Left kidney (tissue), 2 donors: ENCODE data around the gene KCNK6. TPM values are rescaled to one million over a fixed set of nuclear protein-coding genes. Genes with fewer than 3 reads are reported as not detected.
"Not testable (repeated sequence)": the region's sequence is repeated elsewhere in the genome, so short reads cannot be mapped to it uniquely, and the experiment has no call there.

ENCODE experiments used
- DNase-seq: peaks from one replicate; pipeline ENCODE4 v3.0.0-alpha.2; 2013
- polyA plus RNA-seq: library from polyadenylated mRNA; unstranded; fragments of 120-200 nt; gene quantifications from one replicate; pipeline ENCODE4 v1.2.1, GENCODE V29; 2013; ENCODE audit not compliant: insufficient read length

The KCNK6 gene
- polyA plus RNA-seq, 1 donor: 3.7 TPM

DNA sequence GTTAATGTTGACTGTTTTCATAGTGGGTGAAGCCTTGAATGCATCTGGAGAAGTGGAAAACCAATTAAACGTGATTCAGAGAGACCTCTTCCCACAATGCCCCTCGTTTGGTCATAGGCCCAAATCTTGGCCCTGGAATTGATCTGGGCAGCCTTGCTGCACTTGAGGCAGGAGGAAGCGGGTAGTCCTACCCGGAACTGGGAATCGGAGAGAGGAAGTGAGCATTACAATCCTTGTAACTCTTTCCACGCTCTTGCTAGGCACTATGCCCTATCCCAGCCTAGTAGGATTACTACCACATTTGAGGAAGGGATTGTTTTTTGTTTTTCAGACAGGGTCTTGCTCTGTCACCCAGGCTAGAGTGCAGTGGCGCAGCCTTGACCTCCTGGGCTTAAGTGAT lies 3.6 kb downstream of the KCNK6 start:
- DNase-seq: no peak

DNA sequence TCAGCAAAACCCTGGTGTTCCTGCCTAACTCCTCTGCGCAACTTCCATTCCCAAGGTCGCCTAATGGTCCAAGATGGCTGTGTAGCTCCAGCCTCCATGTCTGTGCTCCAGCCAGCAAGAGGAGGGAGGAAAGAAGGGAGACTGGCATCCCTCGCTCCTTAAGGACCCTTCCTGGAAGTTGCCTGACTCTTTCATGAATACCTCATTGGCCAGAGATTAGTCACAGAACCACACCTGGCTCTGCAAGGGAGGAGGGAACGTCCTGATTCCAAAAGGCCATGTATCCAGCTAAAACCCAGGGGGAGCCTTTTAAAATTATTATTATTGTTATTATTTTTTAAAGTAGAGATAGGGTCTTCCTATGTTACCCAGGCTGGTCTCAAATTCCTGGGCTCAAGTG lies 4.8 kb downstream of the KCNK6 start:
- DNase-seq: no peak

DNA sequence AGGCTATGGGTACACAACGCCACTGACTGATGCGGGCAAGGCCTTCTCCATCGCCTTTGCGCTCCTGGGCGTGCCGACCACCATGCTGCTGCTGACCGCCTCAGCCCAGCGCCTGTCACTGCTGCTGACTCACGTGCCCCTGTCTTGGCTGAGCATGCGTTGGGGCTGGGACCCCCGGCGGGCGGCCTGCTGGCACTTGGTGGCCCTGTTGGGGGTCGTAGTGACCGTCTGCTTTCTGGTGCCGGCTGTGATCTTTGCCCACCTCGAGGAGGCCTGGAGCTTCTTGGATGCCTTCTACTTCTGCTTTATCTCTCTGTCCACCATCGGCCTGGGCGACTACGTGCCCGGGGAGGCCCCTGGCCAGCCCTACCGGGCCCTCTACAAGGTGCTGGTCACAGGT lies 6.9 kb downstream of the KCNK6 start:
- no peak for DNase-seq

DNA sequence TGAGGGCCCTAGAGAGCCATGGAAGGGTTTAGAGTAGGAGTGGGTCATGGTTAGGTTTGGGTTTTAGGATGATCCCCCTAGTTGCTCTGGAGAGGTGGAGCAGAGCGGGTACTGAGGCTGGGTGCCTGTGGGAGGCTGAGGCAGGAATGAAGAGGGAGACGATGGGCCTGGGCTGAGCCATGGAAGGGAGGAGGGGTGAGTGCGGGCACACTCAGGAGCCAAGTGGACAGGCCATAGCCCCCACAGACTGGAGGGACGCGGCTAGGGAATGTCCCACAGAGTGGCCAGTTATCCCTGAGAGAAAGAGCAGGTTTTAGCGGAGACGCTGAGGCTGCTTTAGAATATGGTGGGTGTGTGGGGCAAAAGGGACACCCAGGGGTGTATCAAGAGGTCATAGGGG lies 10.0 kb downstream of the KCNK6 start:
- DNase-seq: no peak

DNA sequence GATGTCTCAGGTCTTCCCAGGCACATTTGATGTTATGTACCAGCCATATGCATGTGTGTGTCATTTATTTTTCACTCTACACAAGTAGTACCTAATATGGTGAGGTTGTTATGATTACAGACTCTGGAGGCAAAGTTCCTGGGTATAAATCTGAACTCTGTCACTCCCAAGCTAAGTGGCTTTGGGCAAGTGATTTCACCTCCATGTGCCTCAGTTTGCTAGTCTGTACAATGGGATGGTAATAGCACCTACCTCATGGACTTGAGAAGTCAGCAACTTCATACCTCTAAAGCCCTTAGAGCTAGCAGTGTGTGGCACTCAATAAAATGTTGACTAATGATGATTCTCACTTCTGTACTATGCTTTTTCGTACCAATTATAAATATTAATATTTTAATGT lies 12.1 kb downstream of the KCNK6 start:
- DNase-seq: no peak

DNA sequence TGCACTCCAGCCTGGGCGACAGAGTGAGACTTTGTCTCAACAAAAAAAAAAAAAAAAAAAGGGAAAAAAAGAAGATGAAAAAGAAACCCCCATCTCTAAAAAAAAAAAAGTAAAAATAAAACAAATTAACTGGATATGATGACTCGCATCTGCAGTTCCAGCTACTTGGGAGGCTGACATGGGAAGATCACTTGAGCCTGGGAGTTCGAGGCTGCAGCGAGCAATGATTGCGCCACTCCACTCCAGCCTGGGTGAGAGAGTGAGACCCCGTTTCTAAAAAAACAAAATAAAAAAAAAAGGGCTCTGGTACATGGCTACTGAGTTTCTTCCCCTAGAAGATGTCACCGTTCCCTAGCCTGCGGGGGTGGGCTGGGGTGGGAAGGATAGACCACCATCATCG lies 13.6 kb downstream of the KCNK6 start:
- DNase-seq: no peak

DNA sequence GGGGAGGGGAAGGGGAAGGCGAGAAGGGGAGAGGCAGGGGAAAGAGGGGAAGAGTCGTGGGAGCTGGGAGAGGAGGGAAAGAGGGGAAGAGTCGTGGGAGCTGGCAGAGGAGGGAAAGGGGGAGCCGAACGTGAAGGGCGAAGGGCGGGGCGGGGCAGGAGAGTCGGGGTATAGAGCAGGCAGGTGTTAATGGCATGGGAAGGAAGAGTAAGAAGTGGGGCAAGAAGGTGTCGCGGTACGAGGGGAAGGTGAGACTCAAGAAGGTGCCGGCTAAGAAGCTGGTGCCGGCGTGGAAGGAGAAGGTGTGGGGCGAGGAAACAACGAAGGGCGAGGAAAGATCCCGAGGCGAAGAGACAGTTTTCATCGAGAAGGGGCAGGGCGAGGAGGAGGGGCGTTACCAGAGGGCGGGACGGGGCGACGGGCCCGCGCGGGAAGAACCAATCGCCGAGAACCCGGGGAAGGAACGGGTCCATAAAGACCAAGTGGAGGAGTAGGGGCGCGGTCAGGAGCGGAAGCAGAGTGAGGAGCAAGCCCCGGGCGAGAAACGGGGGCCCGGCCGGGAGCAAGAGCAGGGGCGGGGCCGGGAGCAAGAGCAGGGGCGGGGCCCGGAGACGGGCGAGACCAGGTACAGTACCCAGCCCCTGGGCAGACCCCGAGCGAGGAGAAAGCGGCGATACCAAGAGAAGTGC lies 16.4 kb downstream of the KCNK6 start:
- DNase-seq: peak; percentile 91

DNA sequence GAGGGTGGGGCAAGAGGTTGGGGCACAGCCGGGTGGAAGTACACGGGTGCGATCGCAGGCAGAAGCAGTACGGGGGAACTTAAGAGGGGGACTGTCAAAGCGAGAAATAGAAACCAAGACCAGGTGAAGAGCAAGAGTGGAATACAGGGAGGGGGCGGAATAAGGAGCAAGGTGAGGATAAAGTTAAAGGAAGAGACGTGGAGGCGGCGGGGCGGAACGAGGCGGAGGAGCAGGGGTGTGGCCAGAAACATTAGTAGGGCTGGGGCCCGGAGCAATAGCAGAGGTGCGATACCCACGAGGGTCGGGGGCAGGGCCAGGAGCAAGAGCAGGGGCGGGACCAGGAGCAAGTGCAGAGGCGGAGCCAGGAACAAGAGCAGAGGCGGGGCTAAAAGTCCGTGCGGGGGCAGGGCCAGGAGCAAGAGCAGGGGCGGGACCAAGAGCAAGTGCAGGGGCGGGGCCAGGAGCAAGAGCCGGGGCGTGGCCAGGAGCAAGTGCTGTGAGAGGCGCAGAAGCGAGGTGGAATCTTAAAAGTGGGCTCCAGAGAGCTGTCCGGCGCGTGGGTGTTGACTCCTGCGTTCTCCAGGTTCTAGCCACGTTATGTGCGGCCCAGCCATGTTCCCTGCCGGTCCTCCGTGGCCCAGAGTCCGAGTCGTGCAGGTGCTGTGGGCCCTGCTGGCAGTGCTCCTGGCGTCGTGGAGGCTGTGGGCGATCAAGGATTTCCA lies 17.2 kb downstream of the KCNK6 start:
- peak; percentile 89 for DNase-seq

DNA sequence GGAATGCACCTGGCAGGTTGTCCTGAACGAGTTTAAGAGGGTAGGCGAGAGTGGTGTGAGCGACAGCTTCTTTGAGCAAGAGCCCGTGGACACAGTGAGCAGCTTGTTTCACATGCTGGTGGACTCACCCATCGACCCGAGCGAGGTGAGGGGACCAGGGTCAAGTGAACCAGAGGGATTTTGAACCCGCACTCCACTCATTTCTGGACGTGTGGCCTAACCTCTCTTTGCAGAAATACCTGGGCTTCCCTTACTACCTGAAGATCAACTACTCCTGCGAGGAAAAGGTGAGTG lies 17.7 kb downstream of the KCNK6 start:
- DNase-seq: no peak

DNA sequence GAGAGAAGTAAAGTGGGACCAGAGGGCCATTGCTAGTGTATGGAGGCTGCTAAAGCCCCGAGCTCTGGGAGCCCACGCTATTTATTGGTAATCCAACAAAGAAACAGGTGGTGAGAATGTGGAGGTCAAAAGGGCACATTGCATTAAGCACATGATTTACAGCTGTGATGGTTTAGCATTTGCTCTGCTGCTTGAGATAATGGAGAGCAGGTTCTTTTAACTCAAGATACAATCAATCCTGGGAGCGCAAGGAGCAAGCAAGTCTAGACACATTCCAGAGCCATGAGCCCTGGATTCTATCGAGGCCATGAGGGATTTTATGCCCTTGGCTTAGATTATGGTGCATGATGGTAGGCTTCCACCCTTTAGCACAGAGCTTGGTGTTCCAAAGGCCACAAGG lies 19.4 kb downstream of the KCNK6 start:
- not testable (repeated sequence) for DNase-seq

DNA sequence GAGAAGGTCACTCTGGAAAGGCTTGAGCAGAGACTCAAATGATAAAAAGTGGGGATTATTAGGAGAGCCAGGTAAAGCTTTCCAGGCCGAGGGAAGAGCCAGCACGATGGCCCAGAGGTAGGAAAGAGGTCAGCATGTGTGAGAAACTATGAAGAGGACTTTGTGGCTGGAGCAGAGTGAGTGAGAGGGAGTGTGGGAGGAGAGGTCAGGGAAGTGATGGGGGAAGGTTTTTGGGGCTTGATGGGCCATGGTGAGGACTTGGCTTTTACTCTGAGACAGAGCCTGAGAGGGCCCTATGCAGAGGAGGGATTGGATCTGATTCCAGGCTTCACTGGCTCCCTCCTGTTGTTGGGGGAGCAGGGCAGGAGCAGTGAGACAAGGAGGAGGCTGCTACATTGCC lies 21.3 kb downstream of the KCNK6 start:
- DNase-seq: no peak

DNA sequence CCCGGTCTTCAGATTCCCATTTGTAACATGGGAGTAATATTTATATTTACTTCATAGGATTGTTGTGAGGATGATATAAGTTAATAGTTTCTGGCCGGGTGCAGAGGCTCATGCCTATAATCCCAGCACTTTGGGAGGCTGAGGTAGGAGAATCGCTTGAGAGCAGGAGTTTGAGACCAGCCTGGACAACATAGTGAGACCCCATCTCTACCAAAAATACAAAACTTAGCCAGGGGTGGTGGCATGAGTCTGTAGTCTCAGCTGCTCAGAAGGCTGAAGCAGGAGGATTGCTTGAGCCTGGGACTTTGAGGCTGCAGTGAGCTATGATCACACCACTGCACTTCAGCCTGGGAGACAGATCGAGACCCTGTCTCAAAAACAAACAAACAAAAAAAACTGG lies 27.2 kb downstream of the KCNK6 start:
- no peak for DNase-seq

DNA sequence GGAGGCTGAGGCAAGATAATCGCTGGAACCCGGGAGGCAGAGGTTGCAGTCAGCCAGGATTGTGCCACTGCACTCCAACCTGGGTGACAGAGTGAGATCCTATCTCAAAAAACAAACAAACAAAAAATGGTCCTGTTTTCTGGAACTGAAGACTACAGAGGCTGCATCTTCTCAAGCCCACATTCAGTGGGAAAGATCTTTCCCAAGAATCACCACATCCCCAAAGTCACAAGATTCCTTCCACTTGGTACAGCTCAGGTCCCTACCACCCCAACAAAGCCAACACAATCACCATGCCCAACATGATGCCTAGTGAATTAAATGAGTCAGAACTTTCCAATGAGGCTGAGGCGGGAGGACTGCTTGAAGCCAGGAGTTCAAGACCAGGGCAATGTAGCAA lies 31.2 kb downstream of the KCNK6 start:
- no peak for DNase-seq

DNA sequence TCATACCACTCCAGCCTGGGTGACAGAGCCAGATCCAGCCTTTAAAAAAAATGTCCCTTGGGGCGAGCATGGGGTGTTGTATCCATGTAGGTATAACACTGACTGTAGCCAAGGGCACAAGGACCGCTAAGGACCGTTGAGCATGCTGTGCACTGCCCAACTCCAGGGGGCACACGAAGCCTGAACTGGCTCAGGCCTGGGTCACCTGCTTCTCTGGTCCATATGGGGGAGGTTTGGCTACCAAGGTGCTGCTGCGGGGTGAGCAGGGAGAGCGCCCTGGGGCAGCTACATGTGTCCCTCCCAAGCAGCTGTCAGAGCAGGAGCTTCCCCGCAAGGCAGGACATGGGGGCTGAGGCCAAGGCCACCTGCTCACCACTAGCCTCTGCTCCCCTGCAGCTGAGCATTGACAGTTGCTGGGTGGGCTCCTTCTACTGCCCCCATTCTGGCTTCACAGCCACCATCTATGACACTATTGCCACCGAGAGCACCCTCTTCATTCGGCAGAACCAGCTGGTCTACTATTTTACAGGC lies 32.3 kb downstream of the KCNK6 start:
- no peak for DNase-seq

DNA sequence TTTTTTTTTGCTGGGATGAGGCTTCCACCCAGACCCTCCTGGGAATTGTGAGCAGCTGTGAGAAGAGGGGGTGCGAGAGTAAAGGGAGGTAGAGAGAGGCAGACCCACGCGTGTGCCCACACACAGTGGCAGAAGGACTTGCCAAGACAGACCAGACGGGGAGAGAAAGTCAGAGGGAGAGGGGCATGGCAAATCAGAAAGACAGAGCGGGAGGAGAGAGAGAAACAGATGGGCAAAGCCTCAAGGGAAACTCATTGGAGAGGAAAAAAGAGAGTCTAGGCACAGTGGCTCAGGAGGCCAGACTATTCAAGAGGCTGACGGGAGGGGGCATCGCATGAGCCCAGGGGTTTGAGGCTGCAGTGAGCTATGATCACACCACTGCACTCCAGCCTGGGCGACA lies 33.0 kb downstream of the KCNK6 start:
- no peak for DNase-seq

DNA sequence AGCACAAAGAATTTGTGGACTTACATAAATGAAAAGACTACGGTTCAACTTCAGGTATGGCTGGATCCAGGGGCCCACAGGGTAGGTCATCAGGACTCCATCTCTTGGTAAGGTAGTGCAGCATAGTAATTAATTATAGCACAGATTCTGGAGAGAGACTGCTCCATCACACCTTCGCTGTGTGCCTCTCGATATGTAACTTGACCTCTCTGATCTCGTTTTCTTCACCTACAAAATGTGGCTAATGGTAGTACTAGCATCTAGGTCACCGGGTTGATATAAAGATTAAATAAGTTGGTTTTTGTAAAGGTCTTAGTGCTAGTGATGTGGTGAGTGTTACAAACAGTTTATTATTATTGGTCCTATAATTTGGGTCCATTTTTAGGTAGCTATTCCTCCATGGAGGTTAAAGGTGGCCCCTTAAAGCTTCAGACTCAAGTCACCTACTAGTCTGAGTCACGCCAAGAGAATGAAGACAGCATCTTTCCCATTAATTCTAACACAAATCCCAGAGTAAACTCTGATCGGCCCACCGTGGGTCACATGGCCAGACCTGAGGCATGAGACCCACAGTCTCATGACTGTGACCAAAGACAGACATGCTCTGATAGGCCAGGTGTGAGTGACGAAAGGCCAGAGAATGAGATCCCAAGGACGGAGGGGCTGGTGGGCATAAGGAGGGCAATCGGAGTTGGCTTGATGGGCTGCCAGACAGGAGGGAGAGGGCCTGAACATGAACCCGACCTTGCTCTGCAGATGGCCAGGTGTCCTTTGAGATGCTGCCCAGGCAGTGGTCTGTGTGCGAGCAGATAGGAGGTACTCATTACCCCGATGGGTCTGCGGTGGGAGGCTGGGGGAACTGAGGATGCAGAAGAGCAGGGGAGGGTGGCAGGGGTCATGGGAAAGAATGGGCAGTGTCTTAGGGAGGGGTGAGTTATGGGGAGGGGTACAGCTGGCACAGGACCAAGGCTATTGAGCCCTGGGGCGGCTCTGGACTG lies 36.4 kb downstream of the KCNK6 start:
- no peak for DNase-seq

DNA sequence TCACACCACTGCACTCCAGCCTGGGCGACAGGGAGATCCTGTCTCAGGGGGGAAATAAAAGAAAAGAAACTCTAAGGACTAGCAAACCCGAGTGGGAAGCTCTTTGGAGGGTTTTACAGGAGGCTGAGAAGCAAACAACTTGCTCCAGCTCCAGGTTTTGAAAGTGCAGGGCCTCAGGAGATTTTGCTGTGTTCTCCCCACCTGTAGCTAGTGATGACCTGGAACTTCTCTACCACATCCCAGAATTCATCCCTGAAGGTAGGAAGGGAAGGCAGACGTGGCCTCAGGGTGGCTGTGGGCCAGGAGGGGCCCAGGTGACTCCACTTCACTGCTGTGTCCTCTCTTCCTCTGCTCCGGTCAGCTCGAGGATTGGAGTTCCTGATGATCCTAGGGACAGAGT lies 38.4 kb downstream of the KCNK6 start:
- no peak for DNase-seq

DNA sequence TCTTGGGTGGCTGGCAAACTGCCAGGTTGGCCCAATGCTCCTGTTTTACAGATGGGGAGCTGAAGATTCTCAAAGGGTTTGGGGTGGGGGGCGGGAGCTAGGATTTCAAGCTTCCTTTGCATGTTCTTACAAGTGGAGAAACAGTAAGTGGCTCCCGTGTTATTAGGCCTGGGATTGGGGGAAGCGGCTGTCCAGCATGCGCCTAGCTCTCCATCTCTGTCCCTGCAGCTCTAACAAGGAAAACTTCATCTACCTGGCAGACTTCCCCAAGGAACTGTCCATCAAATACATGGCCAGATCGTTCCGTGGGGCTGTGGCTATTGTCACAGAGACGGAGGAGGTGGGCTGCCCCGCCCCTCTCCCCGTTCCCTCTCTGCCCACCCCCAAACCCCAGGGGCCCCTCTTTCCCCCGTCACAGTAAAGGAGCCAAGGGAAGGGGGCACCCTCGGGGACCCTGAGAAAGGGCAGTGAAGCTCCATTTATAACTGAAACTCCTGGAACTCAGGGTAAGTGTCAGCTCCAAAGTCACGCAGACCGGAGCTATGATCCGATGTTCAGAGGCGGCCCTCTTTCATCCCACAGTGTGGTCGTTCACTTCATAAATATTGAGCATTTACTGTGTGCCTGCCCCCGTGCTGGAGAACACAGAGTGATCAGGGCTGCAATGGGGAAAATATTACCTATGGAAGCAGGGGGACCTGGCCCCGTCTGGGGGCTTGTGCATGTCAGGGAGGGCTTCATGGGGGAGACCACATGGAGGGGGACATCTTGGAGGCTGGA lies 39.8 kb downstream of the KCNK6 start:
- no peak for DNase-seq

DNA sequence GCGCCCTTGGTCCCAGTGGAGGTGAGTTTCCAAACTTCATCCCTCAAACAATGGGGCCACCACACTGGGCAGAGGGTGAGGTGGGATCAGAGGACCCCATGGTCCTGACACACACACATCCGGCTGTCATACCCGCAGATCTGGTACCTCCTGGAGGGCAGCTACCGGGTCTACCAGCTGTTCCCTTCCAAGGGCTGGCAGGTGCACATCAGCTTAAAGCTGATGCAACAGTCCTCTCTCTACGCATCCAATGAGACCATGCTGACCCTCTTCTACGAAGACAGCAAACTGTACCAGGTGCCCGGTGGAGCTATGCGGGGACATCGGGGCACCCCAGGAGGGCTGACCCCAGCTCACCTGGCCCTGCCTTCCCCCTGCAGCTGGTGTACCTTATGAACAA lies 40.7 kb downstream of the KCNK6 start:
- no peak for DNase-seq

DNA sequence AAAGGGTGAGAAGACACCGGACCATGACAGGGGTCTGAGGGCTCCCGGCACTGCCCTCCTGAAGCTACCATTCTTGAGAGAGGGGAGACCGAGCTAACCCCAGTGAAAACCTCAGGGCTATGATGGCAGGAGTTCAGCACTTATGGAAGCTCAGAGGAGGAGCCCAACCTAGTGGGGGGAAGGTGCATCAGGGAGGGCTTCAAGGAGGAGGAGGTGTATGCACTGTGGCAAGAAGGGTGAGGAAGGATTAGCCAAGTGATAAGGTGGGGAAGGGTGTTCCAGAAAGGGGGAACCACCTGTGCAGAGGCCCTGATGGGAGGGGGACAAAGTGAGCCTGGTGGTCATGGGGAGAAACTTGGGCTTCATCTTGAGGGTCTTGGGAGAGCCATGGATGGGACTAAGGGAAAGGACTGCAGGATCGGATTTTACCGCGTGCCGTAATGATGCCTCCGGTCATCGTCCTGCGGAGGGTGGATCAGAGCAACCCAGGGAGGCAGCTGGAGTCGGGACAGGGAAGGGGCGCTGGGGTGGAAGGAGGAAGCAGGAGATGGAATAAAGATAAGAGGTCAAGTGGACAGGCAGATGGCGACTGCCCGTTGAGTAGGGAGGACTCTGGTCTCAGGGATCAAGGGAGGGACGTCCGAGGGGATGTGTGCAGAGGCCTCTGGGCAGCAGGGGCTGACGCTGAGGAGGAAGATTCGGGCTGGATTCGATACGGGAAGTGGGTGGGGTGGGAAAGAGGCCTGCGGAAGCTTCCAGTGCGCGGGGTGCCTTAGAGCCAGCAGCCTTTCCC lies 41.4 kb downstream of the KCNK6 start:
- no peak for DNase-seq

DNA sequence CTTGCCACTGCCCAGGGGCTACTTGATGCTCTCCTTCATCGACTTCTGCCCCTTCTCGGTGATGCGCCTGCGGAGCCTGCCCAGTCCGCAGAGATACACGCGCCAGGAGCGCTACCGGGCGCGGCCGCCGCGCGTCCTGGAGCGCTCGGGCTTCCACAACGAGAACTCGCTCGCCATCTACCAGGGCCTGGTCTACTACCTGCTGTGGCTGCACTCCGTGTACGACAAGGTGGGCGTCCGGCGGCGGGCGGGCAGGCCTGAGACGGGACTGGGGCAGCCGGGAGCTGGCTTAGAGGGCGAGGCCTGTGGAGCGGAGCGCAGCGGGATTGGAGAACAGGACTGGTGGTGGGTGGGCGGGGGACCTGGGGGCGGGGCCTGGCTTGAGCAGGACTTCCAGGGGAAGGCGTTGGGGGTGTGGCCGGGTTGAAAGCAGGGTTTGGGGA lies 42.0 kb downstream of the KCNK6 start:
- peak; percentile 83 for DNase-seq
